Stimulated activated CD4-positive, alpha-beta T cell treated with anti-CD3 and anti-CD28 coated beads, TNF-alpha, amount 100 ng/mL, for 4 hours (primary cell): ENCODE data around the gene ITGB7.
A peak's percentile ranks its signal among the peaks of the same experiment; 100 is the strongest.

Experiments
- DNase-seq, 3 experiments: peaks; one replicate each; pipeline ENCODE4 v3.0.0-alpha.2; 2020; ENCODE audit warnings: low read depth in 3 of 3

Gene ITGB7

GRCh38 chr12:53230108-53230845 is 23.2 kb upstream of the ITGB7 start:
- DNase-seq: no peak

GRCh38 chr12:53229454-53229853 is 22.4 kb upstream of the ITGB7 start:
- no peak for DNase-seq

- no peak for DNase-seq
Measured at GRCh38 chr12:53227836-53228235, 20.8 kb upstream of the ITGB7 start.

- no peak for DNase-seq
Measured at GRCh38 chr12:53227341-53227740, 20.3 kb upstream of the ITGB7 start.

GRCh38 chr12:53226815-53227214 is 19.8 kb upstream of the ITGB7 start:
- DNase-seq: no peak

GRCh38 chr12:53225635-53226424 is 18.8 kb upstream of the ITGB7 start:
- DNase-seq: no peak

- DNase-seq: no peak
Measured at GRCh38 chr12:53224897-53225634, 18.0 kb upstream of the ITGB7 start.

GRCh38 chr12:53224061-53224896 is 17.2 kb upstream of the ITGB7 start:
- DNase-seq: no peak

- DNase-seq: no peak
Measured at GRCh38 chr12:53223389-53224060, 16.5 kb upstream of the ITGB7 start.

- no peak for DNase-seq
Measured at GRCh38 chr12:53222806-53223261, 15.8 kb upstream of the ITGB7 start.

- DNase-seq: no peak
Measured at GRCh38 chr12:53222170-53222721, 15.2 kb upstream of the ITGB7 start.

GRCh38 chr12:53221203-53222080 is 14.4 kb upstream of the ITGB7 start:
- no peak for DNase-seq

GRCh38 chr12:53220694-53221202 is 13.7 kb upstream of the ITGB7 start:
- DNase-seq: peak; percentile 49 to 73 (median 53)

GRCh38 chr12:53219956-53220693 is 13.1 kb upstream of the ITGB7 start:
- DNase-seq: peak; percentile 49 to 62 (median 50)

- peak in 2 of 3 experiments; percentile 47 to 55 for DNase-seq
Measured at GRCh38 chr12:53219292-53219955, 12.4 kb upstream of the ITGB7 start.

GRCh38 chr12:53218551-53219291 is 11.7 kb upstream of the ITGB7 start:
- no peak for DNase-seq

GRCh38 chr12:53217931-53218307 is 10.9 kb upstream of the ITGB7 start:
- DNase-seq: no peak
